ENCODE data around the gene MAN1B1.

Gene MAN1B1

DNA sequence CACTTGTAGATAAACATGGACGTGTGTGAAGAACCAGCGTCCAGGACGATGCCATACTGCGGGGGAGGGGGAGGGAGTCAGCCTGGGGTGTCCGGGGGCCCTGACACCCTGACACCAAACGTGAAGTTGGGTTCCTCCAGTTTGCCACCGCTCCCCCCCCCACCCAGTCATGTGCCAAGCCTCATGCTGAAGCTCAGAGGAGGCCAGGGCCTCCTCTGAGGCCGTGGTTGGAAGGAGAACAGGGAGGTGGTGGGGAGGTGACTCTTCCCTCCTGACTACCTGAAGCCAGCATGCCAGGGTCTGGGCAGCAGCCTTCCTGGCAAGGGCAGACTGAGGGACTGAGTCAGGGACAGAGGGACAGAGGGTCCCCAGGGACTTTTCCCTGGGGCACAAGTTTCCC, 34.5 kb upstream of the MAN1B1 start:
- ATAC-seq (ENCODE audit: low read depth) = no peak
- H3K27ac ChIP-seq (ENCODE audit: poor library complexity, severe bottlenecking) = no peak overlapping the region

DNA sequence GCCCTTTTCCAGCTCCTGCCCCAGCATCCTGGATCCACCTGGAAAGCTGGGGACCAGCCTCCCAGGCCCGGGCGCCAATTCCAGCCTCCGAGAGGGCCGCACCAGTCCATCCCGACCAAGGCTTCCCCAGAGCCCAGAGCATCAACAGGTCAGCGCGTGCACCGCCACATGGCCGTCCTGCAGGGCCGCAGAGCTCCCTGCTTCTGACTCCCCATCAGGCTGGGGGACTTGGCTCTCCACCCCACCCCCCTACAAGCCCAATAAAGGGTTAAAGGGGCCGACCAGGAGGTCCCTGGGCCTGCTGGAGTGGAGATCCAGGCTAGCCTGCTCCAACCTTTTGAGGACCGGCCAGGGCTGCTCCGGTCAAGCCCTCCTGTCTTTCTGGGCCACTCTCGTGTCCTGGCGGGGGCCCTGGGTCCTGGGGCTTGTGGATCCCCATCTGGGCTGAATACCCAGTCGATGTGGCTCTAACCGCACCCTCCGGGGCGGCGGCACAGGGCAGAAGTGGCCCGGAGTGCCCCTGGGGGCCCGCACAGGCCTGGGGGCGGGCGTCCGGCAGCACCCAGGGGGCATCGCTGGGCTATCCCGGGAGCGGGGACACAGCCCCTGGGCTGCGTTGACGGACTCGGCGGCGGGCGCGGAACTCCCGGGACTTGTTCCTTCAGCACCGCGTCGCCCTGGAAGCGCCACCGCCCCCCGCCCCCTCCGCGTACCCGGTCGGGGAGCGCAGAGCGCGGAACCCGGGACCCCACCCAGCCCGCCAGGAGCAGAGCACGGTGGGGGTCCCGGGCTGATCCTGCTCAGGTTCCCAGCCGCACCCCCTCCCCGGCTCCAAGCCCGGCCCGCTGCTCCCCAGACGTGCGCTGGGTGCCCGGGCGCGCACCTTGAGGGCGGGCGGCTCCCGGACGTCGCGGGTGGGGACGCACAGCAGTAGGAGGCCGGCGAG, 33.5 kb upstream of the MAN1B1 start:
- H3K9me3 ChIP-seq (ENCODE audit: severe bottlenecking) = no peaks in the 10 kb centered on the region
- H3K27ac ChIP-seq (ENCODE audit: poor library complexity, severe bottlenecking) = no peak overlapping the region
- DNase-seq (ENCODE audit: low spot score) = no peak
- H3K36me3 ChIP-seq (ENCODE audit: low read depth) = no peaks in the 10 kb centered on the region
- TF ChIP-seq, protein P1, sequence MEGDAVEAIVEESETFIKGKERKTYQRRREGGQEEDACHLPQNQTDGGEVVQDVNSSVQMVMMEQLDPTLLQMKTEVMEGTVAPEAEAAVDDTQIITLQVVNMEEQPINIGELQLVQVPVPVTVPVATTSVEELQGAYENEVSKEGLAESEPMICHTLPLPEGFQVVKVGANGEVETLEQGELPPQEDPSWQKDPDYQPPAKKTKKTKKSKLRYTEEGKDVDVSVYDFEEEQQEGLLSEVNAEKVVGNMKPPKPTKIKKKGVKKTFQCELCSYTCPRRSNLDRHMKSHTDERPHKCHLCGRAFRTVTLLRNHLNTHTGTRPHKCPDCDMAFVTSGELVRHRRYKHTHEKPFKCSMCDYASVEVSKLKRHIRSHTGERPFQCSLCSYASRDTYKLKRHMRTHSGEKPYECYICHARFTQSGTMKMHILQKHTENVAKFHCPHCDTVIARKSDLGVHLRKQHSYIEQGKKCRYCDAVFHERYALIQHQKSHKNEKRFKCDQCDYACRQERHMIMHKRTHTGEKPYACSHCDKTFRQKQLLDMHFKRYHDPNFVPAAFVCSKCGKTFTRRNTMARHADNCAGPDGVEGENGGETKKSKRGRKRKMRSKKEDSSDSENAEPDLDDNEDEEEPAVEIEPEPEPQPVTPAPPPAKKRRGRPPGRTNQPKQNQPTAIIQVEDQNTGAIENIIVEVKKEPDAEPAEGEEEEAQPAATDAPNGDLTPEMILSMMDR (IDR thresholded peaks at IDR 0.05; ENCODE audit: poor library complexity, severe bottlenecking) = no peak
- peak; percentile 19 for ATAC-seq (ENCODE audit: low read depth)
- no peaks in the 10 kb centered on the region for H3K27me3 ChIP-seq (ENCODE audit: insufficient read depth, poor library complexity, severe bottlenecking)
- peaks cover 7% of the 10 kb centered on the region for H3K4me1 ChIP-seq (ENCODE audit: insufficient read depth, poor library complexity, severe bottlenecking)
- H3K4me3 ChIP-seq (ENCODE audit: severe bottlenecking) = peak overlapping the region; percentile 46

More for the DNA sequence above, 34.5 kb upstream of the MAN1B1 start:
- Histone ChIP-seq H3K4me3 (ENCODE audit: severe bottlenecking) (no peak overlapping the region), H3K4me1 (ENCODE audit: insufficient read depth, poor library complexity, severe bottlenecking) (peaks cover 7% of the 10 kb centered on the region), H3K36me3 (ENCODE audit: low read depth) (no peaks in the 10 kb centered on the region), H3K27me3 (ENCODE audit: insufficient read depth, poor library complexity, severe bottlenecking) (no peaks in the 10 kb centered on the region), H3K9me3 (ENCODE audit: severe bottlenecking) (no peaks in the 10 kb centered on the region)
- DNase-seq (ENCODE audit: low spot score) = no peak
- TF ChIP-seq, protein P1 (IDR thresholded peaks at IDR 0.05; ENCODE audit: poor library complexity, severe bottlenecking) = no peak

DNA sequence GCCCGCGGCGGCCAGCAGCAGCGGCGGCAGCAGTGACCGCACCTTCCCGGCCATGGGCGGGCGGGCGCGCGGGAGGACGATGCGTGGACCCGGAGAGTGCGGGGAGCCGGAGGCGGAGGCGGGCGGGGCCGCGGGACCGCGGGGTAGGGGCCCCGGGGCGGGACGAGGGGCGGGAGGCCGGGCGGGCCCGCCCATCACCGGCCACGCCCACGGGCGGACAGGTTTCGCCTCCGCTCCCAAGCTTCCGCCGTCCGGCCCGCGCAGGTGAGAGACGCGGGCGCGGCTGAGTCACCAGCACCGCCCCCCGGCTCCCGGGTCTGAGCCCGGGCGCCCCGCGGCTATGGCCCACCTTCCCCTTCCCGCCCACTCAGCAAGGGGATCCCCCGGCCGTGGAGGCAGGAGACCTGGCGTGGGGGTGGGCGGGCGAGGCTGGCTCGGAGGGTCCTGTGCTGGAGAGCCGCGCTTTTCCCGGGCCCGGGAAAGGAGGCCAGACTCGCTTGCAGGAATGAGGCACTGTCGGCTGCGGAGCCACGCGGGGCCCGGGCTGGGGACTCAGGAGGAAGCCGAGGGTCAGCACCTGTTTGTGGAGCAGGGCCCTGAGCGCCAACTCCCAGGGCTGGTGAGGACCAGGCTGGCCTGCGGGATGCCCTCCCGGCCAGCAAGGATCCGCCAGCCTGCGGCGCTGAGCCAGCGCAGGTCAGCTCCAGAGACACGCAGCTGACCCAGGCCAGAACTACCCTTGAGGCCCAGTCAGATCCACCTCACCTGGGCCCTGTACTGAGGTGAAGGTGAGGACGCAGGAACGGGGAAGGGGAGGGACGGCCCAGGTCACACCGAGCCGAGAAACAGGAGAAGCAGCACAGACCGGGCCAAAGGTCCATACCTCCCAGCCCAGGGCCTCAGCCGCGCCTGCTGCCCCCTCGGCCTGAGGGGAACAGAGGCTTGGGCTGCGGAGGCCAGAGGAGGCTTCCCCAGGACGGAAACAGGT, 32.5 kb upstream of the MAN1B1 start, which contains the start of gene ENTPD2:
Gene ENTPD2 (minus strand): TSS at position 118 of the 988 bp plus-strand sequence. CDS start 64 bp downstream, at position 54.
- peak within 1 kb of the TSS; percentile 46 for H3K4me3 ChIP-seq (ENCODE audit: severe bottlenecking)
- ATAC-seq (ENCODE audit: low read depth) (peak; percentile 71), DNase-seq (ENCODE audit: low spot score) (no peak)
- no peaks in the 10 kb centered on the region for H3K27me3 ChIP-seq (ENCODE audit: insufficient read depth, poor library complexity, severe bottlenecking)
- TF ChIP-seq, protein P1 (IDR thresholded peaks at IDR 0.05; ENCODE audit: poor library complexity, severe bottlenecking) = no peak
- H3K4me1 ChIP-seq (ENCODE audit: insufficient read depth, poor library complexity, severe bottlenecking) = peaks cover 7% of the 10 kb centered on the region
- H3K9me3 ChIP-seq (ENCODE audit: severe bottlenecking) = no peaks in the 10 kb centered on the region
- H3K36me3 ChIP-seq (ENCODE audit: low read depth) = no peaks in the 10 kb centered on the region
- H3K27ac ChIP-seq (ENCODE audit: poor library complexity, severe bottlenecking) = no peak within 1 kb of the TSS

DNA sequence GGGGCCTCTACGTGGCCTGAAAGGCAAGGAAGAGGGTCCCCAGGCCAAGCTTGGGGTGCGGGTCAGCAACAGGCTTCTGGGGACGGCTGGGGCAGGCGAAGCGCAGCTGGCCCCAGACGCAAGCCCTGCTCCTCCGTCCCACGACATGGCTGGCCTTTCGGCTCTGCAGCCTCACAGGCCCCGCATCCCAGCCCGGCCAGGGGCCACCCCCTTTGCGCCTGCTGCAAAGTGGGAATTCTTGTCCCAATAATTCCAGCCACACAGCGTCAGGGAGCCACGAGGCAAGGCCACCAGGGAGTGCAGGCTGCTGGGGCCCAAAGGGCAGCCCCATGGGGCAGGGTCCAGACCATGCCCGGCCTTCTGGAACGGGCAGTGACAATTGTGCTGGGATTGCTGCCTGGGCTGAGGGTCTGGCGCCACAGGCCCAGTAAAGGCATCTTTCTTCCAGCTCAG, 31.8 kb upstream of the MAN1B1 start:
- Histone ChIP-seq H3K4me3 (ENCODE audit: severe bottlenecking) (no peak overlapping the region), H3K36me3 (ENCODE audit: low read depth) (no peaks in the 10 kb centered on the region), H3K9me3 (ENCODE audit: severe bottlenecking) (no peaks in the 10 kb centered on the region), H3K27me3 (ENCODE audit: insufficient read depth, poor library complexity, severe bottlenecking) (no peaks in the 10 kb centered on the region), H3K4me1 (ENCODE audit: insufficient read depth, poor library complexity, severe bottlenecking) (peaks cover 7% of the 10 kb centered on the region), H3K27ac (ENCODE audit: poor library complexity, severe bottlenecking) (no peak overlapping the region)
- DNase-seq (ENCODE audit: low spot score) (no peak), ATAC-seq (ENCODE audit: low read depth) (no peak)
- TF ChIP-seq, protein P1 (IDR thresholded peaks at IDR 0.05; ENCODE audit: poor library complexity, severe bottlenecking) = no peak
